Measurements from ENCODE around the gene DTWD2. TPM values are rescaled to one million over a fixed set of nuclear protein-coding genes. Genes with fewer than 3 reads are reported as not detected.
A peak's percentile ranks its signal among the peaks of the same experiment; 100 is the strongest.

Gene DTWD2
- total and polyA plus RNA-seq, 2 experiments from 2014 or later, result 4.1 to 15.4 TPM

DNA sequence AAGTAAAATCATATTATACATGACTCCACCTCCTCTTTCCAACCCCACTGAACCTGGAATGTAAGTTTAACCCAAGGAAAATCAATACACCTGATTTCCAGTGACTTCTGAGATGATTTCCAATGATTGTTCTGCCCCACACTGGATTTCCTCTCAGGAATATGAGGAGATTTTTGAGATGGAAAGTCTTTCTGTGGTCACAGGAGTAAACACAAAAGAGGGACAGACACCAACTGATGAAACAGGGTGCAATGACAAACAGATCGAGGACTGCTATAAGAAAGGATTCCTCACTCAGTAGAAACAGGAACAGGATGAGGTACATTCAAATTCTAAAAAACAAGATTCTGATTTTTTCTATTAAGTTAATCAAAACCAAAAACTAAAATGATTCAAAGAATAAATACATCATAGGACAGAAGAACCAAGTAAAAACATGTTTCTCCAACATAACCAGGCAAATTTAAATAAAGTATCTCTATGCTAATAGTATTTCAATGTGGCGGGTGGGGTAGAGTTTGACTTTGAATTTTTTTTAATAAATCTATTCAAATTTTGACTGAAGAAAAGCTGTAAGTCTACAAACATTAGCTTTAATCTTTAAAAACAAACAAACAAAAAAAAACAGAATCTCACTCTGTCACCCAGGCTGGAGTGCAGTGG, 42.1 kb downstream of the DTWD2 start:
- Mint-ChIP-seq H3K27me3 (ENCODE audit: insufficient read depth, low read depth, poor library complexity) (peaks cover 5% of the 10 kb centered on the region), H3K4me3 (no peak overlapping the region), H3K27ac (peak overlapping the region; percentile 12; the same call in 1 of the 2 replicates), H3K36me3 (ENCODE audit: low read depth) (peaks cover 13% of the 10 kb centered on the region; the same call in 2 of the 3 replicates), H3K4me1 (peaks cover 4% of the 10 kb centered on the region), H3K9me3 (no peaks in the 10 kb centered on the region; the same call in 2 of the 3 replicates)
- TF ChIP-seq ZNF114 (CRISPR knock-in tag; IDR thresholded peaks at IDR 0.05), result no peak
- no peak for TF ChIP-seq STAT1 (IDR thresholded peaks at IDR 0.05; ENCODE audit: unreplicated experiment)
- TF ChIP-seq, protein P1, sequence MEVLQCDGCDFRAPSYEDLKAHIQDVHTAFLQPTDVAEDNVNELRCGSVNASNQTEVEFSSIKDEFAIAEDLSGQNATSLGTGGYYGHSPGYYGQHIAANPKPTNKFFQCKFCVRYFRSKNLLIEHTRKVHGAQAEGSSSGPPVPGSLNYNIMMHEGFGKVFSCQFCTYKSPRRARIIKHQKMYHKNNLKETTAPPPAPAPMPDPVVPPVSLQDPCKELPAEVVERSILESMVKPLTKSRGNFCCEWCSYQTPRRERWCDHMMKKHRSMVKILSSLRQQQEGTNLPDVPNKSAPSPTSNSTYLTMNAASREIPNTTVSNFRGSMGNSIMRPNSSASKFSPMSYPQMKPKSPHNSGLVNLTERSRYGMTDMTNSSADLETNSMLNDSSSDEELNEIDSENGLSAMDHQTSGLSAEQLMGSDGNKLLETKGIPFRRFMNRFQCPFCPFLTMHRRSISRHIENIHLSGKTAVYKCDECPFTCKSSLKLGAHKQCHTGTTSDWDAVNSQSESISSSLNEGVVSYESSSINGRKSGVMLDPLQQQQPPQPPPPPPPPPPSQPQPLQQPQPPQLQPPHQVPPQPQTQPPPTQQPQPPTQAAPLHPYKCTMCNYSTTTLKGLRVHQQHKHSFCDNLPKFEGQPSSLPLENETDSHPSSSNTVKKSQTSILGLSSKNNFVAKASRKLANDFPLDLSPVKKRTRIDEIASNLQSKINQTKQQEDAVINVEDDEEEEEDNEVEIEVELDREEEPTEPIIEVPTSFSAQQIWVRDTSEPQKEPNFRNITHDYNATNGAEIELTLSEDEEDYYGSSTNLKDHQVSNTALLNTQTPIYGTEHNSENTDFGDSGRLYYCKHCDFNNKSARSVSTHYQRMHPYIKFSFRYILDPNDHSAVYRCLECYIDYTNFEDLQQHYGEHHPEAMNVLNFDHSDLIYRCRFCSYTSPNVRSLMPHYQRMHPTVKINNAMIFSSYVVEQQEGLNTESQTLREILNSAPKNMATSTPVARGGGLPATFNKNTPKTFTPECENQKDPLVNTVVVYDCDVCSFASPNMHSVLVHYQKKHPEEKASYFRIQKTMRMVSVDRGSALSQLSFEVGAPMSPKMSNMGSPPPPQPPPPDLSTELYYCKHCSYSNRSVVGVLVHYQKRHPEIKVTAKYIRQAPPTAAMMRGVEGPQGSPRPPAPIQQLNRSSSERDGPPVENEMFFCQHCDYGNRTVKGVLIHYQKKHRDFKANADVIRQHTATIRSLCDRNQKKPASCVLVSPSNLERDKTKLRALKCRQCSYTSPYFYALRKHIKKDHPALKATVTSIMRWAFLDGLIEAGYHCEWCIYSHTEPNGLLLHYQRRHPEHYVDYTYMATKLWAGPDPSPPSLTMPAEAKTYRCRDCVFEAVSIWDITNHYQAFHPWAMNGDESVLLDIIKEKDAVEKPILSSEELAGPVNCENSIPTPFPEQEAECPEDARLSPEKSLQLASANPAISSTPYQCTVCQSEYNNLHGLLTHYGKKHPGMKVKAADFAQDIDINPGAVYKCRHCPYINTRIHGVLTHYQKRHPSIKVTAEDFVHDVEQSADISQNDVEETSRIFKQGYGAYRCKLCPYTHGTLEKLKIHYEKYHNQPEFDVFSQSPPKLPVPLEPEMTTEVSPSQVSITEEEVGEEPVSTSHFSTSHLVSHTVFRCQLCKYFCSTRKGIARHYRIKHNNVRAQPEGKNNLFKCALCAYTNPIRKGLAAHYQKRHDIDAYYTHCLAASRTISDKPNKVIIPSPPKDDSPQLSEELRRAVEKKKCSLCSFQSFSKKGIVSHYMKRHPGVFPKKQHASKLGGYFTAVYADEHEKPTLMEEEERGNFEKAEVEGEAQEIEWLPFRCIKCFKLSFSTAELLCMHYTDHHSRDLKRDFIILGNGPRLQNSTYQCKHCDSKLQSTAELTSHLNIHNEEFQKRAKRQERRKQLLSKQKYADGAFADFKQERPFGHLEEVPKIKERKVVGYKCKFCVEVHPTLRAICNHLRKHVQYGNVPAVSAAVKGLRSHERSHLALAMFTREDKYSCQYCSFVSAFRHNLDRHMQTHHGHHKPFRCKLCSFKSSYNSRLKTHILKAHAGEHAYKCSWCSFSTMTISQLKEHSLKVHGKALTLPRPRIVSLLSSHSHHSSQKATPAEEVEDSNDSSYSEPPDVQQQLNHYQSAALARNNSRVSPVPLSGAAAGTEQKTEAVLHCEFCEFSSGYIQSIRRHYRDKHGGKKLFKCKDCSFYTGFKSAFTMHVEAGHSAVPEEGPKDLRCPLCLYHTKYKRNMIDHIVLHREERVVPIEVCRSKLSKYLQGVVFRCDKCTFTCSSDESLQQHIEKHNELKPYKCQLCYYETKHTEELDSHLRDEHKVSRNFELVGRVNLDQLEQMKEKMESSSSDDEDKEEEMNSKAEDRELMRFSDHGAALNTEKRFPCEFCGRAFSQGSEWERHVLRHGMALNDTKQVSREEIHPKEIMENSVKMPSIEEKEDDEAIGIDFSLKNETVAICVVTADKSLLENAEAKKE (CRISPR knock-in tag; IDR thresholded peaks at IDR 0.05), result no peak
- TF ChIP-seq EZH2 (IDR thresholded peaks at IDR 0.05; ENCODE audit: low read depth, unreplicated experiment), result no peak
- TF ChIP-seq NANOG (IDR thresholded peaks at IDR 0.05; ENCODE audit: borderline replicate concordance), result no peak
- no peak for TF ChIP-seq EZH2phosphoT487 (IDR thresholded peaks at IDR 0.05; ENCODE audit: unreplicated experiment)
- no peak for TF ChIP-seq POLR2AphosphoS5 (IDR thresholded peaks at IDR 0.05; ENCODE audit: low read depth)
- no peak for TF ChIP-seq JUNB (IDR thresholded peaks at IDR 0.05; ENCODE audit: unreplicated experiment)
- TF ChIP-seq, protein P2, sequence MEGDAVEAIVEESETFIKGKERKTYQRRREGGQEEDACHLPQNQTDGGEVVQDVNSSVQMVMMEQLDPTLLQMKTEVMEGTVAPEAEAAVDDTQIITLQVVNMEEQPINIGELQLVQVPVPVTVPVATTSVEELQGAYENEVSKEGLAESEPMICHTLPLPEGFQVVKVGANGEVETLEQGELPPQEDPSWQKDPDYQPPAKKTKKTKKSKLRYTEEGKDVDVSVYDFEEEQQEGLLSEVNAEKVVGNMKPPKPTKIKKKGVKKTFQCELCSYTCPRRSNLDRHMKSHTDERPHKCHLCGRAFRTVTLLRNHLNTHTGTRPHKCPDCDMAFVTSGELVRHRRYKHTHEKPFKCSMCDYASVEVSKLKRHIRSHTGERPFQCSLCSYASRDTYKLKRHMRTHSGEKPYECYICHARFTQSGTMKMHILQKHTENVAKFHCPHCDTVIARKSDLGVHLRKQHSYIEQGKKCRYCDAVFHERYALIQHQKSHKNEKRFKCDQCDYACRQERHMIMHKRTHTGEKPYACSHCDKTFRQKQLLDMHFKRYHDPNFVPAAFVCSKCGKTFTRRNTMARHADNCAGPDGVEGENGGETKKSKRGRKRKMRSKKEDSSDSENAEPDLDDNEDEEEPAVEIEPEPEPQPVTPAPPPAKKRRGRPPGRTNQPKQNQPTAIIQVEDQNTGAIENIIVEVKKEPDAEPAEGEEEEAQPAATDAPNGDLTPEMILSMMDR (conservative IDR thresholded peaks at IDR 0.05; ENCODE audit: low read depth in 2 of 2), result no peak
- TF ChIP-seq, protein P3, sequence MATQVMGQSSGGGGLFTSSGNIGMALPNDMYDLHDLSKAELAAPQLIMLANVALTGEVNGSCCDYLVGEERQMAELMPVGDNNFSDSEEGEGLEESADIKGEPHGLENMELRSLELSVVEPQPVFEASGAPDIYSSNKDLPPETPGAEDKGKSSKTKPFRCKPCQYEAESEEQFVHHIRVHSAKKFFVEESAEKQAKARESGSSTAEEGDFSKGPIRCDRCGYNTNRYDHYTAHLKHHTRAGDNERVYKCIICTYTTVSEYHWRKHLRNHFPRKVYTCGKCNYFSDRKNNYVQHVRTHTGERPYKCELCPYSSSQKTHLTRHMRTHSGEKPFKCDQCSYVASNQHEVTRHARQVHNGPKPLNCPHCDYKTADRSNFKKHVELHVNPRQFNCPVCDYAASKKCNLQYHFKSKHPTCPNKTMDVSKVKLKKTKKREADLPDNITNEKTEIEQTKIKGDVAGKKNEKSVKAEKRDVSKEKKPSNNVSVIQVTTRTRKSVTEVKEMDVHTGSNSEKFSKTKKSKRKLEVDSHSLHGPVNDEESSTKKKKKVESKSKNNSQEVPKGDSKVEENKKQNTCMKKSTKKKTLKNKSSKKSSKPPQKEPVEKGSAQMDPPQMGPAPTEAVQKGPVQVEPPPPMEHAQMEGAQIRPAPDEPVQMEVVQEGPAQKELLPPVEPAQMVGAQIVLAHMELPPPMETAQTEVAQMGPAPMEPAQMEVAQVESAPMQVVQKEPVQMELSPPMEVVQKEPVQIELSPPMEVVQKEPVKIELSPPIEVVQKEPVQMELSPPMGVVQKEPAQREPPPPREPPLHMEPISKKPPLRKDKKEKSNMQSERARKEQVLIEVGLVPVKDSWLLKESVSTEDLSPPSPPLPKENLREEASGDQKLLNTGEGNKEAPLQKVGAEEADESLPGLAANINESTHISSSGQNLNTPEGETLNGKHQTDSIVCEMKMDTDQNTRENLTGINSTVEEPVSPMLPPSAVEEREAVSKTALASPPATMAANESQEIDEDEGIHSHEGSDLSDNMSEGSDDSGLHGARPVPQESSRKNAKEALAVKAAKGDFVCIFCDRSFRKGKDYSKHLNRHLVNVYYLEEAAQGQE (IDR thresholded peaks at IDR 0.05; ENCODE audit: unreplicated experiment), result no peak
- TF ChIP-seq, protein P4, sequence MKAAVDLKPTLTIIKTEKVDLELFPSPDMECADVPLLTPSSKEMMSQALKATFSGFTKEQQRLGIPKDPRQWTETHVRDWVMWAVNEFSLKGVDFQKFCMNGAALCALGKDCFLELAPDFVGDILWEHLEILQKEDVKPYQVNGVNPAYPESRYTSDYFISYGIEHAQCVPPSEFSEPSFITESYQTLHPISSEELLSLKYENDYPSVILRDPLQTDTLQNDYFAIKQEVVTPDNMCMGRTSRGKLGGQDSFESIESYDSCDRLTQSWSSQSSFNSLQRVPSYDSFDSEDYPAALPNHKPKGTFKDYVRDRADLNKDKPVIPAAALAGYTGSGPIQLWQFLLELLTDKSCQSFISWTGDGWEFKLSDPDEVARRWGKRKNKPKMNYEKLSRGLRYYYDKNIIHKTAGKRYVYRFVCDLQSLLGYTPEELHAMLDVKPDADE (IDR thresholded peaks at IDR 0.05), result no peak
- no peak for TF ChIP-seq ZNF331 (CRISPR knock-in tag; IDR thresholded peaks at IDR 0.05; ENCODE audit: low read depth)
- TF ChIP-seq CREB1 (CRISPR knock-in tag; IDR thresholded peaks at IDR 0.05; ENCODE audit: low read depth), result no peak
- Histone ChIP-seq H3K4me2 (no peak overlapping the region), H3K79me2 (replicated peaks; ENCODE audit: insufficient read depth) (no peaks in the 10 kb centered on the region), H3K36me3 (ENCODE audit: insufficient read depth) (peaks cover 9% of the 10 kb centered on the region; the same call in 1 of the 2 replicates), H4K20me1 (replicated peaks; ENCODE audit: insufficient read depth) (no peaks in the 10 kb centered on the region), H3K4me1 (ENCODE audit: insufficient read depth) (no peaks in the 10 kb centered on the region), H3K9me2 (ENCODE audit: insufficient read depth) (peaks cover 4% of the 10 kb centered on the region), H3K27me3 (ENCODE audit: insufficient read depth) (no peaks in the 10 kb centered on the region), H3K4me3 (no peak overlapping the region), H2AFZ (no peak overlapping the region), H3K27ac (ENCODE audit: low read depth) (no peak overlapping the region), H3F3A (replicated peaks; ENCODE audit: low read depth) (no peaks in the 10 kb centered on the region)
- no peak for DNase-seq (ENCODE audit: low spot score)
- no peak for ATAC-seq
